ENCODE data around the gene PRMT2.
"Not testable (repeated sequence)": the region's sequence is repeated elsewhere in the genome, so short reads cannot be mapped to it uniquely, and the experiment has no call there.

DNA sequence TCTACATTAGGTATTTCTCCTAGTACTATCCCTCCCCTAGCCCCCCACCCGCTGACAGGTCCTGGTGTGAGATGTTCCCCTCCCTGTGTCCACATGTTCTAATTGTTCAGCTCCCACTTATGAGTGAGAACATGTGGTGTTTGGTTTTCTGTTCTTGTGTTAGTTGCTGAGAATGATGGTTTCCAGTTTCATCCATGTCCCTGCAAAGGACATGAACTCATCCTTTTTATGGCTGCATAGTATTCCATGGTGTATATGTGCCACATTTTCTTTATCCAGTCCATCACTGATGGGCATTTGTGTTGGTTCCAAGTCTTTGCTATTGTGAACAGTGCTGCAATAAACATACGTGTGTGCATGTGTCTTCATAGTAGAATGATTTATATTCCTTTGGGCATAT lies 4.6 kb upstream of the PRMT2 start:
- TF ChIP-seq, protein P1, sequence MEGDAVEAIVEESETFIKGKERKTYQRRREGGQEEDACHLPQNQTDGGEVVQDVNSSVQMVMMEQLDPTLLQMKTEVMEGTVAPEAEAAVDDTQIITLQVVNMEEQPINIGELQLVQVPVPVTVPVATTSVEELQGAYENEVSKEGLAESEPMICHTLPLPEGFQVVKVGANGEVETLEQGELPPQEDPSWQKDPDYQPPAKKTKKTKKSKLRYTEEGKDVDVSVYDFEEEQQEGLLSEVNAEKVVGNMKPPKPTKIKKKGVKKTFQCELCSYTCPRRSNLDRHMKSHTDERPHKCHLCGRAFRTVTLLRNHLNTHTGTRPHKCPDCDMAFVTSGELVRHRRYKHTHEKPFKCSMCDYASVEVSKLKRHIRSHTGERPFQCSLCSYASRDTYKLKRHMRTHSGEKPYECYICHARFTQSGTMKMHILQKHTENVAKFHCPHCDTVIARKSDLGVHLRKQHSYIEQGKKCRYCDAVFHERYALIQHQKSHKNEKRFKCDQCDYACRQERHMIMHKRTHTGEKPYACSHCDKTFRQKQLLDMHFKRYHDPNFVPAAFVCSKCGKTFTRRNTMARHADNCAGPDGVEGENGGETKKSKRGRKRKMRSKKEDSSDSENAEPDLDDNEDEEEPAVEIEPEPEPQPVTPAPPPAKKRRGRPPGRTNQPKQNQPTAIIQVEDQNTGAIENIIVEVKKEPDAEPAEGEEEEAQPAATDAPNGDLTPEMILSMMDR (IDR thresholded peaks at IDR 0.05) = not testable (repeated sequence)
- TF ChIP-seq POLR2A, POLR2AphosphoS5 (IDR thresholded peaks at IDR 0.05): not testable (repeated sequence)

Data from prostate gland (tissue), 2 donors.